ENCODE data around the gene USP8. TPM values are rescaled to one million over a fixed set of nuclear protein-coding genes. Genes with fewer than 3 reads are reported as not detected.
"Not testable (repeated sequence)": the region's sequence is repeated elsewhere in the genome, so short reads cannot be mapped to it uniquely, and the experiment has no call there.

The USP8 gene
- polyA plus RNA-seq, 3 donors = 32.1 to 62.4 (median 37.3) TPM

GRCh38 chr15:50501815-50502214 is 77.6 kb downstream of the USP8 start:
- Histone ChIP-seq H3K9ac (ENCODE audit: insufficient read depth, low read length, poor library complexity, severe bottlenecking) (no peak overlapping the region), H3K4me3 (replicated peaks in 1 of 3; ENCODE audit: low read depth in 2 of 3, low read length in 3 of 3) (no peak overlapping the region), H2AFZ (ENCODE audit: insufficient read depth, low read depth, low read length, poor library complexity, severe bottlenecking) (no peak overlapping the region), H3K4me2 (replicated peaks; ENCODE audit: extremely low read depth, low read length, poor library complexity, severe bottlenecking) (no peak overlapping the region), H3K79me2 (ENCODE audit: insufficient read depth, low read length) (no peaks in the 10 kb centered on the region), H4K20me1 (ENCODE audit: insufficient read depth, low read length) (no peaks in the 10 kb centered on the region), H3K9me3 (replicated peaks in 1 of 2; ENCODE audit: control insufficient read depth in 1 of 2, insufficient read depth in 1 of 2, low read length in 2 of 2) (no peaks in the 10 kb centered on the region), H3K27me3 (ENCODE audit: control insufficient read depth in 2 of 2, insufficient read depth in 2 of 2, low read length in 2 of 2) (no peaks in the 10 kb centered on the region), H3K36me3 (replicated peaks in 1 of 2; ENCODE audit: control insufficient read depth in 1 of 2, insufficient read depth in 2 of 2, low read length in 2 of 2) (peaks cover 65 to 82% of the 10 kb centered on the region in 2 donors), H3K27ac (ENCODE audit: low read depth in 1 of 2, low read length in 2 of 2) (no peak overlapping the region), H3K4me1 (ENCODE audit: control insufficient read depth in 1 of 2, insufficient read depth in 2 of 2, low read length in 2 of 2) (no peaks in the 10 kb centered on the region)
- no peak for DNase-seq
- Mint-ChIP-seq H3K9me3 (no peaks in the 10 kb centered on the region), H3K27ac (peak overlapping the region in 1 of 7 donors; percentile 30), H3K27me3 (ENCODE audit: low read depth in 3 of 3) (no peaks in the 10 kb centered on the region), H3K36me3 (peaks cover 63 to 73% of the 10 kb centered on the region in 2 donors), H3K4me3 (no peak overlapping the region), H3K4me1 (no peaks in the 10 kb centered on the region)
- 100% methylated on average over 2 of the region's 4 CpGs for WGBS (ENCODE audit: insufficient coverage)
- no peak for TF ChIP-seq CTCF (IDR thresholded peaks at IDR 0.05)
- intact Hi-C loops (cut with micrococcal nuclease) = no loop called here

- no peak overlapping the region for H3K27ac ChIP-seq (ENCODE audit: low read depth in 1 of 2, low read length in 2 of 2)
- H3K9me3 ChIP-seq (replicated peaks in 1 of 2; ENCODE audit: control insufficient read depth in 1 of 2, insufficient read depth in 1 of 2, low read length in 2 of 2) = no peaks in the 10 kb centered on the region
- H4K20me1 ChIP-seq (ENCODE audit: insufficient read depth, low read length) = no peaks in the 10 kb centered on the region
- no peaks in the 10 kb centered on the region for H3K27me3 ChIP-seq (ENCODE audit: control insufficient read depth in 2 of 2, insufficient read depth in 2 of 2, low read length in 2 of 2)
- H3K9me3 Mint-ChIP-seq = no peaks in the 10 kb centered on the region
- TF ChIP-seq CTCF (IDR thresholded peaks at IDR 0.05) = no peak
- DNase-seq = no peak
- intact Hi-C loops (cut with micrococcal nuclease) = no loop called here
- no peak overlapping the region for H2AFZ ChIP-seq (ENCODE audit: insufficient read depth, low read depth, low read length, poor library complexity, severe bottlenecking)
- H3K9ac ChIP-seq (ENCODE audit: insufficient read depth, low read length, poor library complexity, severe bottlenecking) = no peak overlapping the region
- H3K79me2 ChIP-seq (ENCODE audit: insufficient read depth, low read length) = no peaks in the 10 kb centered on the region
- H3K4me1 ChIP-seq (ENCODE audit: control insufficient read depth in 1 of 2, insufficient read depth in 2 of 2, low read length in 2 of 2) = no peaks in the 10 kb centered on the region
- WGBS (ENCODE audit: insufficient coverage) = 100% methylated on average over 2 of the region's 7 CpGs
- H3K4me2 ChIP-seq (replicated peaks; ENCODE audit: extremely low read depth, low read length, poor library complexity, severe bottlenecking) = no peak overlapping the region
- H3K4me1 Mint-ChIP-seq = no peaks in the 10 kb centered on the region
- no peak overlapping the region for H3K4me3 ChIP-seq (replicated peaks in 1 of 3; ENCODE audit: low read depth in 2 of 3, low read length in 3 of 3)
- H3K36me3 Mint-ChIP-seq = peaks cover 52 to 64% of the 10 kb centered on the region in 2 donors
- H3K4me3 Mint-ChIP-seq = no peak overlapping the region
- H3K36me3 ChIP-seq (replicated peaks in 1 of 2; ENCODE audit: control insufficient read depth in 1 of 2, insufficient read depth in 2 of 2, low read length in 2 of 2) = peaks cover 54 to 69% of the 10 kb centered on the region in 2 donors
- H3K27ac Mint-ChIP-seq = peak overlapping the region in 1 of 7 donors; percentile 56
- H3K27me3 Mint-ChIP-seq (ENCODE audit: low read depth in 3 of 3) = no peaks in the 10 kb centered on the region
Measured at GRCh38 chr15:50503144-50503543, 78.9 kb downstream of the USP8 start.

- H3K36me3 ChIP-seq (replicated peaks in 1 of 2; ENCODE audit: control insufficient read depth in 1 of 2, insufficient read depth in 2 of 2, low read length in 2 of 2) = peaks cover 29 to 44% of the 10 kb centered on the region in 2 donors
- DNase-seq; H3K27me3 ChIP-seq (ENCODE audit: control insufficient read depth in 2 of 2, insufficient read depth in 2 of 2, low read length in 2 of 2); H4K20me1 ChIP-seq (ENCODE audit: insufficient read depth, low read length); H3K27me3 Mint-ChIP-seq (ENCODE audit: low read depth in 3 of 3); H3K9ac ChIP-seq (ENCODE audit: insufficient read depth, low read length, poor library complexity, severe bottlenecking); H3K4me1 ChIP-seq (ENCODE audit: control insufficient read depth in 1 of 2, insufficient read depth in 2 of 2, low read length in 2 of 2); intact Hi-C loops (cut with micrococcal nuclease); H3K27ac Mint-ChIP-seq; H3K4me3 Mint-ChIP-seq; H3K9me3 Mint-ChIP-seq; H3K79me2 ChIP-seq (ENCODE audit: insufficient read depth, low read length); H3K4me2 ChIP-seq (replicated peaks; ENCODE audit: extremely low read depth, low read length, poor library complexity, severe bottlenecking); H3K9me3 ChIP-seq (replicated peaks in 1 of 2; ENCODE audit: control insufficient read depth in 1 of 2, insufficient read depth in 1 of 2, low read length in 2 of 2); H3K27ac ChIP-seq (ENCODE audit: low read depth in 1 of 2, low read length in 2 of 2); H3K4me3 ChIP-seq (replicated peaks in 1 of 3; ENCODE audit: low read depth in 2 of 3, low read length in 3 of 3); H2AFZ ChIP-seq (ENCODE audit: insufficient read depth, low read depth, low read length, poor library complexity, severe bottlenecking); H3K4me1 Mint-ChIP-seq: not testable (repeated sequence)
- H3K36me3 Mint-ChIP-seq = peaks cover 36 to 48% of the 10 kb centered on the region in 2 donors
- 96% methylated on average over 2 of the region's 2 CpGs for WGBS (ENCODE audit: insufficient coverage)
Measured at GRCh38 chr15:50505656-50506055, 81.5 kb downstream of the USP8 start.

Data from CD14-positive monocyte (primary cell).